HepG2 (cell line): ENCODE measurements around the gene RPEL1. TPM values are rescaled to one million over a fixed set of nuclear protein-coding genes. Genes with fewer than 3 reads are reported as not detected.

ENCODE experiments used
- CCDC6 ChIP-seq: sonication (generic); formaldehyde crosslinking; IDR thresholded peaks from 2 replicates; pipeline ENCODE4 v1.8.1; 2022; ENCODE audit warnings: mild to moderate bottlenecking, missing genetic modification reagents, moderate library complexity
- CHD4 ChIP-seq: fragments of 200-600 bp; sonication (generic); IDR thresholded peaks from 2 replicates; pipeline ENCODE4 v1.7.0; 2017; ENCODE audit warnings: mild to moderate bottlenecking, low read length, borderline replicate concordance
- ELF3 ChIP-seq: IDR thresholded peaks from 2 replicates; pipeline ENCODE4 v1.6.1; 2016; ENCODE audit warnings: missing genetic modification reagents, missing compliant biosample characterization
- FIP1L1 ChIP-seq: fragments of 200-400 bp; formaldehyde crosslinking; IDR thresholded peaks from 2 replicates; pipeline ENCODE4 v1.6.1; 2018; ENCODE audit warnings: low read depth, mild to moderate bottlenecking, low read length, moderate library complexity, borderline replicate concordance; ENCODE audit not compliant: insufficient read depth
- MAFF ChIP-seq: IDR thresholded peaks from 2 replicates; pipeline ENCODE4 v1.6.1; 2011; ENCODE audit warnings: low read depth, low read length, improper control_type of control experiment
- MAFK ChIP-seq, 2 experiments: IDR thresholded peaks in 1 of 2; conservative IDR thresholded peaks in 1 of 2; 2 replicates each; pipeline ENCODE4 v1.6.1; 2011; ENCODE audit warnings: improper control_type of control experiment in 2 of 2, low read length in 2 of 2
- MED13 ChIP-seq: sonication (generic); formaldehyde crosslinking; IDR thresholded peaks from 2 replicates; pipeline ENCODE4 v1.5.0; 2020; ENCODE audit warnings: missing genetic modification reagents
- SMAD9 ChIP-seq: sonication (generic); formaldehyde crosslinking; IDR thresholded peaks from 2 replicates; pipeline ENCODE4 v1.5.1; 2020; ENCODE audit warnings: mild to moderate bottlenecking, missing genetic modification reagents
- ZMYM4 ChIP-seq: sonication (generic); formaldehyde crosslinking; IDR thresholded peaks from 2 replicates; pipeline ENCODE4 v1.8.1; 2023; ENCODE audit warnings: mild to moderate bottlenecking, missing genetic modification reagents
- ZNF124 ChIP-seq: sonication (generic); formaldehyde crosslinking; IDR thresholded peaks from 2 replicates; pipeline ENCODE4 v1.4.0; 2020; ENCODE audit warnings: missing genetic modification reagents
- ZNF432 ChIP-seq: sonication (generic); formaldehyde crosslinking; IDR thresholded peaks from 2 replicates; pipeline ENCODE4 v1.5.0; 2020; ENCODE audit warnings: missing genetic modification reagents, mild to moderate bottlenecking, borderline replicate concordance
- ZNF460 ChIP-seq: sonication (generic); formaldehyde crosslinking; IDR thresholded peaks from 2 replicates; pipeline ENCODE4 v1.5.1; 2020; ENCODE audit warnings: missing genetic modification reagents, mild to moderate bottlenecking, borderline replicate concordance
- polyA plus RNA-seq, 8 experiments: library from polyadenylated mRNA; depleted of rRNA in 3 of 8; stranded (reverse) in 7 of 8; unstranded in 1 of 8; fragments of >200 nt; fragmentation: Illumina TruSeq in 4 of 8; extraction: Trizol in 4 of 8; gene quantifications; 2 replicates each; pipeline versions ENCODE4 v1.2.1 to v1.2.3, GENCODE V29; 2011 to 2016; ENCODE audit warnings: low read depth in 4 of 8, missing spikeins in 1 of 8, mixed read lengths in 1 of 8; ENCODE audit not compliant: insufficient read depth in 1 of 8
- total RNA-seq, 5 experiments: library from RNA; depleted of rRNA; stranded (reverse); fragments of >200 nt; fragmentation: Illumina TruSeq; extraction: Trizol; gene quantifications; 2 replicates each; pipeline ENCODE4 v1.2.3, GENCODE V29; 2016; ENCODE audit warnings: low read depth in 1 of 5
- TF ChIP-seq, protein P1 (sequence below): sonication (generic); formaldehyde crosslinking; IDR thresholded peaks from 2 replicates; pipeline ENCODE4 v1.5.1; 2020; ENCODE audit warnings: mild to moderate bottlenecking, missing genetic modification reagents, moderate library complexity
- TF ChIP-seq, protein P2 (sequence below): sonication (generic); formaldehyde crosslinking; IDR thresholded peaks from 2 replicates; pipeline ENCODE4 v1.8.0; 2022; ENCODE audit warnings: mild to moderate bottlenecking, missing genetic modification reagents, moderate library complexity
- TF ChIP-seq, protein P3 (sequence below): sonication (generic); formaldehyde crosslinking; IDR thresholded peaks from 2 replicates; pipeline ENCODE4 v1.4.0; 2020; ENCODE audit warnings: missing genetic modification reagents
- TF ChIP-seq, protein P4 (sequence below): sonication (generic); formaldehyde crosslinking; IDR thresholded peaks from 2 replicates; pipeline ENCODE4 v1.8.1; 2023; ENCODE audit warnings: mild to moderate bottlenecking, missing genetic modification reagents, borderline replicate concordance

Gene RPEL1
- total and polyA plus RNA-seq, 2 of the 13 experiments (the other 11 are each of a cell fraction or from before 2014, with no cell fraction given) = 0.04 to 0.07 TPM

DNA sequence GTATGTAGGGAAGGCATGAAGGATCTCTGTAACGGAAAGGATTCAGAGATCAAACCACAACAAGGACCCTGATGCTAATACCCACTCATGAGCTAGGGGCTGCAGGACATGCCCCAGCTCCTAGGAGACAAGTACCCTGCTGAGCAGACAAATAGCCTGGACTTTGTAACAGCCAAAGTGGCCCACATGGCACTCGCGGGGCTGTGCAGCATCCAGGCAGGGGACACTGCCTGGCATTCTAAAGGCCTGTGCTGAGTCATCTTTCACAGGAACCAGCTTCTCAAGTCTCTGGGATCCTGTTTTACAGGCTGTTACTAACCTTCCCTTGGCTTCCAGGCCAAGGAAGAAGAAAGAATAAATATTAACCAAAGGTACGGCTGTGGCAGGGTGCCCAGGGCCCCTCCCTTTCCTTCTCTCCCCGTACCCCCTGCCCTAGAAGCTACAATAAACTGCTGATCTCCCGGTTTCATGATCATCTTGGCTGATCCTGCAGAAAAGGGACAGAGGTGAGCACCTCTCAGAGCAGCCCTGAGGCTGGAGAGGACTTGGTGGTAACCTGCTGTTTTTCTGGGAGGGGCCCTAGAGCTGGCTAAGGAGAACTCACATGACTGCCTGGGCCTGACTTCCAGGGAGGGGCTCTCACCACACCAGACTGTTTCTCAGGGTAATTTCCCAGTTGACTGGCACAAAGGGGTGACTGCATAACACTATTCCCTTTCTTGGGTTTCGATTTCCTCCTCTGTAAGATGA is 4.2 kb upstream of the RPEL1 start (continued):
- TF ChIP-seq, protein P1, sequence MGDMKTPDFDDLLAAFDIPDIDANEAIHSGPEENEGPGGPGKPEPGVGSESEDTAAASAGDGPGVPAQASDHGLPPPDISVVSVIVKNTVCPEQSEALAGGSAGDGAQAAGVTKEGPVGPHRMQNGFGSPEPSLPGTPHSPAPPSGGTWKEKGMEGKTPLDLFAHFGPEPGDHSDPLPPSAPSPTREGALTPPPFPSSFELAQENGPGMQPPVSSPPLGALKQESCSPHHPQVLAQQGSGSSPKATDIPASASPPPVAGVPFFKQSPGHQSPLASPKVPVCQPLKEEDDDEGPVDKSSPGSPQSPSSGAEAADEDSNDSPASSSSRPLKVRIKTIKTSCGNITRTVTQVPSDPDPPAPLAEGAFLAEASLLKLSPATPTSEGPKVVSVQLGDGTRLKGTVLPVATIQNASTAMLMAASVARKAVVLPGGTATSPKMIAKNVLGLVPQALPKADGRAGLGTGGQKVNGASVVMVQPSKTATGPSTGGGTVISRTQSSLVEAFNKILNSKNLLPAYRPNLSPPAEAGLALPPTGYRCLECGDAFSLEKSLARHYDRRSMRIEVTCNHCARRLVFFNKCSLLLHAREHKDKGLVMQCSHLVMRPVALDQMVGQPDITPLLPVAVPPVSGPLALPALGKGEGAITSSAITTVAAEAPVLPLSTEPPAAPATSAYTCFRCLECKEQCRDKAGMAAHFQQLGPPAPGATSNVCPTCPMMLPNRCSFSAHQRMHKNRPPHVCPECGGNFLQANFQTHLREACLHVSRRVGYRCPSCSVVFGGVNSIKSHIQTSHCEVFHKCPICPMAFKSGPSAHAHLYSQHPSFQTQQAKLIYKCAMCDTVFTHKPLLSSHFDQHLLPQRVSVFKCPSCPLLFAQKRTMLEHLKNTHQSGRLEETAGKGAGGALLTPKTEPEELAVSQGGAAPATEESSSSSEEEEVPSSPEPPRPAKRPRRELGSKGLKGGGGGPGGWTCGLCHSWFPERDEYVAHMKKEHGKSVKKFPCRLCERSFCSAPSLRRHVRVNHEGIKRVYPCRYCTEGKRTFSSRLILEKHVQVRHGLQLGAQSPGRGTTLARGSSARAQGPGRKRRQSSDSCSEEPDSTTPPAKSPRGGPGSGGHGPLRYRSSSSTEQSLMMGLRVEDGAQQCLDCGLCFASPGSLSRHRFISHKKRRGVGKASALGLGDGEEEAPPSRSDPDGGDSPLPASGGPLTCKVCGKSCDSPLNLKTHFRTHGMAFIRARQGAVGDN (CRISPR knock-in tag) = peak; percentile 43; the same call in 1 of the 2 replicates
- no peak for TF ChIP-seq ZMYM4 (CRISPR knock-in tag)
- TF ChIP-seq, protein P2, sequence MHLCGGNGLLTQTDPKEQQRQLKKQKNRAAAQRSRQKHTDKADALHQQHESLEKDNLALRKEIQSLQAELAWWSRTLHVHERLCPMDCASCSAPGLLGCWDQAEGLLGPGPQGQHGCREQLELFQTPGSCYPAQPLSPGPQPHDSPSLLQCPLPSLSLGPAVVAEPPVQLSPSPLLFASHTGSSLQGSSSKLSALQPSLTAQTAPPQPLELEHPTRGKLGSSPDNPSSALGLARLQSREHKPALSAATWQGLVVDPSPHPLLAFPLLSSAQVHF = no peak
- no peak for TF ChIP-seq CHD4
- TF ChIP-seq, protein P3, sequence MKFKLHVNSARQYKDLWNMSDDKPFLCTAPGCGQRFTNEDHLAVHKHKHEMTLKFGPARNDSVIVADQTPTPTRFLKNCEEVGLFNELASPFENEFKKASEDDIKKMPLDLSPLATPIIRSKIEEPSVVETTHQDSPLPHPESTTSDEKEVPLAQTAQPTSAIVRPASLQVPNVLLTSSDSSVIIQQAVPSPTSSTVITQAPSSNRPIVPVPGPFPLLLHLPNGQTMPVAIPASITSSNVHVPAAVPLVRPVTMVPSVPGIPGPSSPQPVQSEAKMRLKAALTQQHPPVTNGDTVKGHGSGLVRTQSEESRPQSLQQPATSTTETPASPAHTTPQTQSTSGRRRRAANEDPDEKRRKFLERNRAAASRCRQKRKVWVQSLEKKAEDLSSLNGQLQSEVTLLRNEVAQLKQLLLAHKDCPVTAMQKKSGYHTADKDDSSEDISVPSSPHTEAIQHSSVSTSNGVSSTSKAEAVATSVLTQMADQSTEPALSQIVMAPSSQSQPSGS (CRISPR knock-in tag) = no peak
- no peak for TF ChIP-seq ZNF124 (CRISPR knock-in tag)
- no peak for TF ChIP-seq FIP1L1
- no peak for TF ChIP-seq ZNF432 (CRISPR knock-in tag)
- TF ChIP-seq MED13 (CRISPR knock-in tag) = no peak
- no peak for TF ChIP-seq ELF3 (CRISPR knock-in tag)
- TF ChIP-seq, protein P4, sequence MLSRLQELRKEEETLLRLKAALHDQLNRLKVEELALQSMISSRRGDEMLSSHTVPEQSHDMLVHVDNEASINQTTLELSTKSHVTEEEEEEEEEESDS (CRISPR knock-in tag) = no peak
- peak; percentile 57 for TF ChIP-seq MAFF
- TF ChIP-seq CCDC6 = no peak
- TF ChIP-seq ZNF460 (CRISPR knock-in tag) = no peak
- TF ChIP-seq SMAD9 (CRISPR knock-in tag) = no peak
- TF ChIP-seq MAFK (conservative IDR thresholded peaks at IDR 0.05 in 1 of 2, IDR thresholded peaks at IDR 0.05 in 1 of 2; ENCODE audit: low read length in 2 of 2) = peak; percentile 53 to 71; a peak in 3 of 4 replicates
